B cell (primary cell): ENCODE measurements around the gene FAM131C.

ENCODE experiments used
- CTCF ChIP-seq: fragments of 200-600 bp; IDR thresholded peaks from one replicate; pipeline ENCODE4 v1.8.0; 2022; ENCODE audit warnings: antibody characterized with exemption, mild to moderate bottlenecking
- EZH2 ChIP-seq: IDR thresholded peaks from 2 replicates; pipeline ENCODE4 v1.6.1; 2012; ENCODE audit warnings: borderline replicate concordance, low read depth, mild to moderate bottlenecking, moderate library complexity, low read length; ENCODE audit not compliant: insufficient read depth, poor library complexity, severe bottlenecking

- TF ChIP-seq CTCF, result no peak
- no peak for TF ChIP-seq EZH2
These were observed 19.6 kb upstream of the FAM131C start for GRCh38 chr1:16092923-16093511.
